HFF-Myc (cell line): ENCODE measurements around the gene PDE4B.

Experiments
- DNase-seq: peaks from one replicate; pipeline ENCODE4 v3.0.0-alpha.2; 2011; ENCODE audit warnings: low read depth; ENCODE audit errors: extremely low read depth
- H3K4me3 ChIP-seq: replicated peaks from 2 replicates; pipeline ENCODE4 v1.5.1; 2011; ENCODE audit warnings: low read depth, mild to moderate bottlenecking, control low read depth, low read length
- CTCF ChIP-seq: IDR thresholded peaks from 2 replicates; pipeline ENCODE4 v1.5.1; 2012; ENCODE audit warnings: mild to moderate bottlenecking, low read depth, low read length, control low read depth; ENCODE audit errors: missing control alignments

The PDE4B gene

GRCh38 chr1:66323958-66324625 is 531.4 kb downstream of the PDE4B start:
- no peak for TF ChIP-seq CTCF
- DNase-seq = no peak
- H3K4me3 ChIP-seq = no peak overlapping the region

- TF ChIP-seq CTCF = no peak
- DNase-seq = no peak
- H3K4me3 ChIP-seq = no peak overlapping the region
Observed at GRCh38 chr1:66325594-66326380, 533.1 kb downstream of the PDE4B start.

DNA sequence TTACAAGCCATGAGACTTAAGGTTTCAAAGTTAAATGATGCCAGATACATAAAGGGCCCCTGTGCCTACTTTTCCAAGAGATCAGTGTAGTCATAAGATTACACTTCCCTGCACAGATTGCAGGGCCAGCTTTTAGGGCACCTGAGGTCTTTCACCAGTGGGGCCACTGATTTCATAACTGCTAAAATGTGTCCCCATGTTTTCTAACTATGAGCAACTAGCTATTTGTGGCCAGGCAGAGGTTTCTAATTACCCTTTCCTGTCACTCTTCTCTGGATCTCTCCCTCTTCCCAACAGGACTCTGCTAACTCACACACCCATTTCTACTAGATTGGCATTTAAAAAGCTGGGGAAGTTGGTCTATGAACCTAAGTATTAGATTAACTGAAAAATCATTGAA is 534.2 kb downstream of the PDE4B start:
- H3K4me3 ChIP-seq = no peak overlapping the region
- no peak for DNase-seq
- TF ChIP-seq CTCF = no peak

DNA sequence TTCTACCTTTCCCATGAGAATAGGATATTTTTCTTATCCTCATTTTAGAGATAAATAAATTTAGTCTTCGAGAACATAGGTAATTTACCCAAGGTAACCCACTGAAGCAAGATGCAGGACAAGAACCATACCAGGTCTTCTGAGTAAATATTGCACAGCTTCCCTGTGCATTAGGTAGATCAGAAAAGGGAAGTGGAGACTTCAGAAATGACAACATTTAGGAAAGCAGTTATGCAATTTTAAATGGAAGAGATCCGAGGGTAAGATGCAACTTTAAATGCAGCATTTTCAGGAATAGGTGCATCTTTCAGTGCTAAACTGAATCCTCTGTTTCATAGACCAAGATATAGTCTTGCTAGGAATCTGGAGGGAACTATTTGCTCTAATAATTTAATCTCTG is 534.9 kb downstream of the PDE4B start:
- no peak overlapping the region for H3K4me3 ChIP-seq
- DNase-seq = no peak
- no peak for TF ChIP-seq CTCF

DNA sequence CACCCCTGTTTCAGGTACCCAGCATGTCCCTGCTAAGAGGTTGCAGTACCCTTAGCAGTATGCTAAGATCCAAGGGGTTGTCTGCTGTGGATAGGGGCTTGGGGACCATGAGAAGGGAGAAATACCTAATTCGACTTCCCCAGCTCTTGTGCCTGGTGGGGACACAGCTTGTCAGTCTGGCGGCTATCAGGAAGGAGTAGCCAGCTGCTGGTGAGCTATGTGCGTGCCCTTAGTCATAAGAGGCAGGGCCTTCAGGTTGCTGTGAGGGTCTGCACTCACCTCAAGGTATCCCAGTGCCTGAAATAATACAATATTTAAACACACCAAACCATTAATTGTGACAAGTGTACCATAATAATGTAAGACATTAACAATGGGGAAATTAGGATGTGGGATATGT is 536.2 kb downstream of the PDE4B start:
- DNase-seq = no peak
- no peak overlapping the region for H3K4me3 ChIP-seq
- no peak for TF ChIP-seq CTCF

- no peak for DNase-seq
- H3K4me3 ChIP-seq = no peak overlapping the region
- no peak for TF ChIP-seq CTCF
Observed at GRCh38 chr1:66330722-66331141, 538.0 kb downstream of the PDE4B start.
